K562 (cell line): Measurements from ENCODE around the gene IL20. TPM values are rescaled to one million over a fixed set of nuclear protein-coding genes. Genes with fewer than 3 reads are reported as not detected.
A peak's percentile ranks its signal among the peaks of the same experiment; 100 is the strongest.

Source experiments
- polyA plus RNA-seq, 8 experiments: library from polyadenylated mRNA; depleted of rRNA in 4 of 8; stranded (reverse) in 5 of 8; unstranded in 3 of 8; fragments of >200 nt; fragmentation: Nextera tagmentation in 2 of 8; fragmentation: Illumina TruSeq in 1 of 8; extraction: Ambion mirVana in 2 of 8; extraction: Trizol in 1 of 8; gene quantifications; 2 replicates each; pipeline versions ENCODE4 v1.2.1 to v1.2.3, GENCODE V29; 2011 to 2014; ENCODE audit warnings: inconsistent platforms in 1 of 8, missing spikeins in 1 of 8
- total RNA-seq, 7 experiments: library from RNA; depleted of rRNA in 6 of 7; stranded (reverse); fragments of >200 nt in 6 of 7; fragmentation: Illumina TruSeq in 2 of 7; extraction: Trizol in 2 of 7; gene quantifications; 2 replicates each; pipeline versions ENCODE4 v1.2.1 to v1.2.3, GENCODE V29; 2011 to 2021; ENCODE audit warnings: low replicate concordance in 1 of 7
- TF ChIP-seq, protein P1 (sequence below): fragments of 200-800 bp; sonication (Bioruptor generic); IDR thresholded peaks from 2 replicates; pipeline ENCODE4 v1.6.1; 2016; ENCODE audit warnings: missing genetic modification characterization, missing compliant biosample characterization
- TF ChIP-seq, protein P2 (sequence below): sonication (generic); formaldehyde crosslinking; IDR thresholded peaks from 2 replicates; pipeline ENCODE4 v1.9.0; 2022; ENCODE audit warnings: mild to moderate bottlenecking, missing genetic modification reagents
- TF ChIP-seq, protein P3 (sequence below): fragments of 450-650 bp; IDR thresholded peaks from 2 replicates; pipeline ENCODE4 v1.6.1; 2018; ENCODE audit warnings: mild to moderate bottlenecking, low read depth; ENCODE audit not compliant: partially characterized antibody
- TF ChIP-seq, protein P4 (sequence below): fragments of 450-650 bp; IDR thresholded peaks from 2 replicates; pipeline ENCODE4 v1.6.1; 2016; ENCODE audit warnings: mild to moderate bottlenecking, moderate library complexity

Gene IL20
- total and polyA plus RNA-seq, 9 of the 15 experiments (the other 6 are each of a cell fraction or from before 2014, with no cell fraction given): not detected

DNA sequence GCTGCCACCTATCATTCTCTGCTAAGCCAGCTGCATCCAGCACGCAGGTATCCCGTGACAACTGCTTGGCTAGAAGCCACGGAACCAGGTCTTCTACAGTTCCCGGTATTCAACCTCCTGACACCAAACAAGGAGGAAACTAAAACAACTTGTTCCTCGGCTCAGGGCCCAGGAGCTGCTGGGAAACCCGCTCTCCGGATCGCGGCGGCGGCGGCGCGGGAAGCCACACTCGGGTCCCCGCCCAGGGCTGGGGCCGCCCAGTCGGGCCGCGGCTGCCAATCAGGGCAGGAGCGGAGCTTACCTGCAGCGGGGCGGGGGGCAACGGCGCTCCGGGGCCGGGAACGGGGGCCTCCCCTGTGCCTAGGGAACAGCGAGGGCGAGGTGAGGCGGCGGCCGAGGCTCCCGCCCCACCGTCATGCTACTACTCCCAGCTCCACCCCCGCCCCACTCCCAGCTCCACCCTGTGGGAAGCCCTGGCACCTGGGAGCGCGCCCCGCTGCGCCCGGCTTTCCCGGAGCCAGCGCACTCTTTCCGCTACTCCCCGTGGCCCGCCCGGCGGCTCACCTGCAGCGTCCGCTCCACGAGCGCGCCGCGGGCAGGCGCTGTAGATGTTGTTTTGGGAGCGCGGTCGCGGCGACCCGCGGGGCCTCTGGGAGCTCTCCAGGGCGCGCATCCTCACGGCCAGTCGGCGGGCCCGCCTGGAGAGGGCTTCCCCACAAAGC, 43.9 kb downstream of the IL20 start (continued):
- TF ChIP-seq, protein P1, sequence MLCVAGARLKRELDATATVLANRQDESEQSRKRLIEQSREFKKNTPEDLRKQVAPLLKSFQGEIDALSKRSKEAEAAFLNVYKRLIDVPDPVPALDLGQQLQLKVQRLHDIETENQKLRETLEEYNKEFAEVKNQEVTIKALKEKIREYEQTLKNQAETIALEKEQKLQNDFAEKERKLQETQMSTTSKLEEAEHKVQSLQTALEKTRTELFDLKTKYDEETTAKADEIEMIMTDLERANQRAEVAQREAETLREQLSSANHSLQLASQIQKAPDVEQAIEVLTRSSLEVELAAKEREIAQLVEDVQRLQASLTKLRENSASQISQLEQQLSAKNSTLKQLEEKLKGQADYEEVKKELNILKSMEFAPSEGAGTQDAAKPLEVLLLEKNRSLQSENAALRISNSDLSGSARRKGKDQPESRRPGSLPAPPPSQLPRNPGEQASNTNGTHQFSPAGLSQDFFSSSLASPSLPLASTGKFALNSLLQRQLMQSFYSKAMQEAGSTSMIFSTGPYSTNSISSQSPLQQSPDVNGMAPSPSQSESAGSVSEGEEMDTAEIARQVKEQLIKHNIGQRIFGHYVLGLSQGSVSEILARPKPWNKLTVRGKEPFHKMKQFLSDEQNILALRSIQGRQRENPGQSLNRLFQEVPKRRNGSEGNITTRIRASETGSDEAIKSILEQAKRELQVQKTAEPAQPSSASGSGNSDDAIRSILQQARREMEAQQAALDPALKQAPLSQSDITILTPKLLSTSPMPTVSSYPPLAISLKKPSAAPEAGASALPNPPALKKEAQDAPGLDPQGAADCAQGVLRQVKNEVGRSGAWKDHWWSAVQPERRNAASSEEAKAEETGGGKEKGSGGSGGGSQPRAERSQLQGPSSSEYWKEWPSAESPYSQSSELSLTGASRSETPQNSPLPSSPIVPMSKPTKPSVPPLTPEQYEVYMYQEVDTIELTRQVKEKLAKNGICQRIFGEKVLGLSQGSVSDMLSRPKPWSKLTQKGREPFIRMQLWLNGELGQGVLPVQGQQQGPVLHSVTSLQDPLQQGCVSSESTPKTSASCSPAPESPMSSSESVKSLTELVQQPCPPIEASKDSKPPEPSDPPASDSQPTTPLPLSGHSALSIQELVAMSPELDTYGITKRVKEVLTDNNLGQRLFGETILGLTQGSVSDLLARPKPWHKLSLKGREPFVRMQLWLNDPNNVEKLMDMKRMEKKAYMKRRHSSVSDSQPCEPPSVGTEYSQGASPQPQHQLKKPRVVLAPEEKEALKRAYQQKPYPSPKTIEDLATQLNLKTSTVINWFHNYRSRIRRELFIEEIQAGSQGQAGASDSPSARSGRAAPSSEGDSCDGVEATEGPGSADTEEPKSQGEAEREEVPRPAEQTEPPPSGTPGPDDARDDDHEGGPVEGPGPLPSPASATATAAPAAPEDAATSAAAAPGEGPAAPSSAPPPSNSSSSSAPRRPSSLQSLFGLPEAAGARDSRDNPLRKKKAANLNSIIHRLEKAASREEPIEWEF (CRISPR knock-in tag): no peak
- TF ChIP-seq, protein P2, sequence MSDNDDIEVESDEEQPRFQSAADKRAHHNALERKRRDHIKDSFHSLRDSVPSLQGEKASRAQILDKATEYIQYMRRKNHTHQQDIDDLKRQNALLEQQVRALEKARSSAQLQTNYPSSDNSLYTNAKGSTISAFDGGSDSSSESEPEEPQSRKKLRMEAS: 0 out of 2 replicates have a peak, but pooled peaks have one; percentile 37
- TF ChIP-seq, protein P3, sequence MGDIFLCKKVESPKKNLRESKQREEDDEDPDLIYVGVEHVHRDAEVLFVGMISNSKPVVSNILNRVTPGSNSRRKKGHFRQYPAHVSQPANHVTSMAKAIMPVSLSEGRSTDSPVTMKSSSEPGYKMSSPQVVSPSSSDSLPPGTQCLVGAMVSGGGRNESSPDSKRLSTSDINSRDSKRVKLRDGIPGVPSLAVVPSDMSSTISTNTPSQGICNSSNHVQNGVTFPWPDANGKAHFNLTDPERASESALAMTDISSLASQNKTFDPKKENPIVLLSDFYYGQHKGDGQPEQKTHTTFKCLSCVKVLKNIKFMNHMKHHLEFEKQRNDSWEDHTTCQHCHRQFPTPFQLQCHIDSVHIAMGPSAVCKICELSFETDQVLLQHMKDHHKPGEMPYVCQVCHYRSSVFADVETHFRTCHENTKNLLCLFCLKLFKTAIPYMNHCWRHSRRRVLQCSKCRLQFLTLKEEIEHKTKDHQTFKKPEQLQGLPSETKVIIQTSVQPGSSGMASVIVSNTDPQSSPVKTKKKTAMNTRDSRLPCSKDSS: no peak
- TF ChIP-seq, protein P4, sequence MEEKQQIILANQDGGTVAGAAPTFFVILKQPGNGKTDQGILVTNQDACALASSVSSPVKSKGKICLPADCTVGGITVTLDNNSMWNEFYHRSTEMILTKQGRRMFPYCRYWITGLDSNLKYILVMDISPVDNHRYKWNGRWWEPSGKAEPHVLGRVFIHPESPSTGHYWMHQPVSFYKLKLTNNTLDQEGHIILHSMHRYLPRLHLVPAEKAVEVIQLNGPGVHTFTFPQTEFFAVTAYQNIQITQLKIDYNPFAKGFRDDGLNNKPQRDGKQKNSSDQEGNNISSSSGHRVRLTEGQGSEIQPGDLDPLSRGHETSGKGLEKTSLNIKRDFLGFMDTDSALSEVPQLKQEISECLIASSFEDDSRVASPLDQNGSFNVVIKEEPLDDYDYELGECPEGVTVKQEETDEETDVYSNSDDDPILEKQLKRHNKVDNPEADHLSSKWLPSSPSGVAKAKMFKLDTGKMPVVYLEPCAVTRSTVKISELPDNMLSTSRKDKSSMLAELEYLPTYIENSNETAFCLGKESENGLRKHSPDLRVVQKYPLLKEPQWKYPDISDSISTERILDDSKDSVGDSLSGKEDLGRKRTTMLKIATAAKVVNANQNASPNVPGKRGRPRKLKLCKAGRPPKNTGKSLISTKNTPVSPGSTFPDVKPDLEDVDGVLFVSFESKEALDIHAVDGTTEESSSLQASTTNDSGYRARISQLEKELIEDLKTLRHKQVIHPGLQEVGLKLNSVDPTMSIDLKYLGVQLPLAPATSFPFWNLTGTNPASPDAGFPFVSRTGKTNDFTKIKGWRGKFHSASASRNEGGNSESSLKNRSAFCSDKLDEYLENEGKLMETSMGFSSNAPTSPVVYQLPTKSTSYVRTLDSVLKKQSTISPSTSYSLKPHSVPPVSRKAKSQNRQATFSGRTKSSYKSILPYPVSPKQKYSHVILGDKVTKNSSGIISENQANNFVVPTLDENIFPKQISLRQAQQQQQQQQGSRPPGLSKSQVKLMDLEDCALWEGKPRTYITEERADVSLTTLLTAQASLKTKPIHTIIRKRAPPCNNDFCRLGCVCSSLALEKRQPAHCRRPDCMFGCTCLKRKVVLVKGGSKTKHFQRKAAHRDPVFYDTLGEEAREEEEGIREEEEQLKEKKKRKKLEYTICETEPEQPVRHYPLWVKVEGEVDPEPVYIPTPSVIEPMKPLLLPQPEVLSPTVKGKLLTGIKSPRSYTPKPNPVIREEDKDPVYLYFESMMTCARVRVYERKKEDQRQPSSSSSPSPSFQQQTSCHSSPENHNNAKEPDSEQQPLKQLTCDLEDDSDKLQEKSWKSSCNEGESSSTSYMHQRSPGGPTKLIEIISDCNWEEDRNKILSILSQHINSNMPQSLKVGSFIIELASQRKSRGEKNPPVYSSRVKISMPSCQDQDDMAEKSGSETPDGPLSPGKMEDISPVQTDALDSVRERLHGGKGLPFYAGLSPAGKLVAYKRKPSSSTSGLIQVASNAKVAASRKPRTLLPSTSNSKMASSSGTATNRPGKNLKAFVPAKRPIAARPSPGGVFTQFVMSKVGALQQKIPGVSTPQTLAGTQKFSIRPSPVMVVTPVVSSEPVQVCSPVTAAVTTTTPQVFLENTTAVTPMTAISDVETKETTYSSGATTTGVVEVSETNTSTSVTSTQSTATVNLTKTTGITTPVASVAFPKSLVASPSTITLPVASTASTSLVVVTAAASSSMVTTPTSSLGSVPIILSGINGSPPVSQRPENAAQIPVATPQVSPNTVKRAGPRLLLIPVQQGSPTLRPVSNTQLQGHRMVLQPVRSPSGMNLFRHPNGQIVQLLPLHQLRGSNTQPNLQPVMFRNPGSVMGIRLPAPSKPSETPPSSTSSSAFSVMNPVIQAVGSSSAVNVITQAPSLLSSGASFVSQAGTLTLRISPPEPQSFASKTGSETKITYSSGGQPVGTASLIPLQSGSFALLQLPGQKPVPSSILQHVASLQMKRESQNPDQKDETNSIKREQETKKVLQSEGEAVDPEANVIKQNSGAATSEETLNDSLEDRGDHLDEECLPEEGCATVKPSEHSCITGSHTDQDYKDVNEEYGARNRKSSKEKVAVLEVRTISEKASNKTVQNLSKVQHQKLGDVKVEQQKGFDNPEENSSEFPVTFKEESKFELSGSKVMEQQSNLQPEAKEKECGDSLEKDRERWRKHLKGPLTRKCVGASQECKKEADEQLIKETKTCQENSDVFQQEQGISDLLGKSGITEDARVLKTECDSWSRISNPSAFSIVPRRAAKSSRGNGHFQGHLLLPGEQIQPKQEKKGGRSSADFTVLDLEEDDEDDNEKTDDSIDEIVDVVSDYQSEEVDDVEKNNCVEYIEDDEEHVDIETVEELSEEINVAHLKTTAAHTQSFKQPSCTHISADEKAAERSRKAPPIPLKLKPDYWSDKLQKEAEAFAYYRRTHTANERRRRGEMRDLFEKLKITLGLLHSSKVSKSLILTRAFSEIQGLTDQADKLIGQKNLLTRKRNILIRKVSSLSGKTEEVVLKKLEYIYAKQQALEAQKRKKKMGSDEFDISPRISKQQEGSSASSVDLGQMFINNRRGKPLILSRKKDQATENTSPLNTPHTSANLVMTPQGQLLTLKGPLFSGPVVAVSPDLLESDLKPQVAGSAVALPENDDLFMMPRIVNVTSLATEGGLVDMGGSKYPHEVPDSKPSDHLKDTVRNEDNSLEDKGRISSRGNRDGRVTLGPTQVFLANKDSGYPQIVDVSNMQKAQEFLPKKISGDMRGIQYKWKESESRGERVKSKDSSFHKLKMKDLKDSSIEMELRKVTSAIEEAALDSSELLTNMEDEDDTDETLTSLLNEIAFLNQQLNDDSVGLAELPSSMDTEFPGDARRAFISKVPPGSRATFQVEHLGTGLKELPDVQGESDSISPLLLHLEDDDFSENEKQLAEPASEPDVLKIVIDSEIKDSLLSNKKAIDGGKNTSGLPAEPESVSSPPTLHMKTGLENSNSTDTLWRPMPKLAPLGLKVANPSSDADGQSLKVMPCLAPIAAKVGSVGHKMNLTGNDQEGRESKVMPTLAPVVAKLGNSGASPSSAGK: 0 out of 2 replicates have a peak, but pooled peaks have one; percentile 32
